Liver (tissue), 9 donors: Measurements from ENCODE around the gene CHID1. TPM values are rescaled to one million over a fixed set of nuclear protein-coding genes. Genes with fewer than 3 reads are reported as not detected.

Experiments
- DNase-seq: peaks from one replicate; pipeline ENCODE4 v3.0.0-alpha.2; 2017; ENCODE audit warnings: low spot score
- H3K27ac ChIP-seq, 2 donors: one replicate each; pipeline ENCODE4 v1.7.0; 2013; ENCODE audit warnings: inconsistent platforms in 2 of 2, low read length in 2 of 2, control low read depth in 1 of 2, low read depth in 1 of 2, mild to moderate bottlenecking in 1 of 2
- H3K27me3 ChIP-seq, 4 donors: one replicate each; pipeline versions ENCODE4 v1.6.1 to v1.7.0; 2013; ENCODE audit warnings: low read length in 3 of 4, inconsistent platforms in 1 of 4, mild to moderate bottlenecking in 1 of 4, moderate library complexity in 1 of 4; ENCODE audit not compliant: control insufficient read depth in 4 of 4, insufficient read depth in 4 of 4
- H3K36me3 ChIP-seq, 4 donors: one replicate each; pipeline versions ENCODE4 v1.6.1 to v1.7.0; 2013; ENCODE audit warnings: low read length in 3 of 4, mild to moderate bottlenecking in 3 of 4, low read depth in 1 of 4, moderate library complexity in 1 of 4; ENCODE audit not compliant: control insufficient read depth in 4 of 4, insufficient read depth in 3 of 4
- H3K4me1 ChIP-seq, 4 donors: one replicate each; pipeline versions ENCODE4 v1.6.1 to v1.7.0; 2013; ENCODE audit warnings: low read length in 3 of 4, mild to moderate bottlenecking in 3 of 4, moderate library complexity in 1 of 4; ENCODE audit not compliant: control insufficient read depth in 4 of 4, insufficient read depth in 4 of 4
- H3K4me3 ChIP-seq, 3 donors: one replicate each; pipeline versions ENCODE4 v1.6.1 to v1.7.0; 2013; ENCODE audit warnings: low read length in 3 of 3, control low read depth in 1 of 3, low read depth in 1 of 3, mild to moderate bottlenecking in 1 of 3
- H3K9ac ChIP-seq, 2 donors: one replicate each; pipeline ENCODE4 v1.7.0; 2013; ENCODE audit warnings: low read length in 2 of 2, mild to moderate bottlenecking in 2 of 2, moderate library complexity in 2 of 2, control low read depth in 1 of 2, low read depth in 1 of 2
- H3K9me3 ChIP-seq, 4 donors: one replicate each; pipeline versions ENCODE4 v1.6.1 to v1.7.0; 2013; ENCODE audit warnings: low read length in 3 of 4; ENCODE audit not compliant: control insufficient read depth in 4 of 4
- EGR1 ChIP-seq, 2 donors: IDR thresholded peaks; 2 replicates each; pipeline ENCODE4 v1.6.1; 2016 to 2018; ENCODE audit warnings: antibody characterized with exemption in 2 of 2, low read depth in 2 of 2
- FOXA1 ChIP-seq: IDR thresholded peaks from 2 replicates; pipeline ENCODE4 v1.6.1; 2016; ENCODE audit warnings: antibody characterized with exemption
- HNF4A ChIP-seq, 2 donors: conservative IDR thresholded peaks; 2 replicates each; pipeline ENCODE4 v1.6.1; 2016; ENCODE audit warnings: antibody characterized with exemption in 2 of 2, mild to moderate bottlenecking in 2 of 2
- HNF4G ChIP-seq: IDR thresholded peaks from 2 replicates; pipeline ENCODE4 v1.6.1; 2016; ENCODE audit warnings: antibody characterized with exemption
- NR2F2 ChIP-seq: IDR thresholded peaks from 2 replicates; pipeline ENCODE4 v1.6.1; 2016; ENCODE audit warnings: antibody characterized with exemption
- REST ChIP-seq: IDR thresholded peaks from 2 replicates; pipeline ENCODE4 v1.6.1; 2016; ENCODE audit warnings: antibody characterized with exemption, mild to moderate bottlenecking
- RXRA ChIP-seq, 2 donors: IDR thresholded peaks; 2 replicates each; pipeline ENCODE4 v1.6.1; 2017 to 2018; ENCODE audit warnings: antibody characterized with exemption in 2 of 2, mild to moderate bottlenecking in 1 of 2
- SP1 ChIP-seq: IDR thresholded peaks from 2 replicates; pipeline ENCODE4 v1.6.1; 2018; ENCODE audit warnings: antibody characterized with exemption, mild to moderate bottlenecking
- TAF1 ChIP-seq: conservative IDR thresholded peaks from 2 replicates; pipeline ENCODE4 v1.6.1; 2016; ENCODE audit warnings: antibody characterized with exemption, mild to moderate bottlenecking
- WGBS: extraction: QIAGEN DNeasy Blood & Tissue Kit; methylation state at CpG from one replicate; pipeline ENCODE4 v1.1.7; 2013; 5-methylcytosine and 5-hydroxymethylcytosine counted together
- polyA plus RNA-seq, 2 donors: library from polyadenylated mRNA; stranded (reverse) in 1 of 2; unstranded in 1 of 2; fragments of 200-250 nt in 1 of 2; fragments of >200 nt in 1 of 2; fragmentation: Nextera tagmentation in 1 of 2; extraction: Ambion mirVana in 1 of 2; gene quantifications; one replicate each; pipeline versions ENCODE4 v1.2.1 to v1.2.3, GENCODE V29; 2013 to 2015
- total RNA-seq, 2 donors: library from RNA; depleted of rRNA; stranded (reverse); fragments of >200 nt; gene quantifications; one replicate each; pipeline ENCODE4 v1.2.3, GENCODE V29; 2014
- TF ChIP-seq, protein P1 (sequence below): IDR thresholded peaks from 2 replicates; pipeline ENCODE4 v1.6.1; 2016; ENCODE audit warnings: antibody characterized with exemption
- donor health status: healthy.
- donor health status: healthy.
- donor health status: healthy.
- donor health status: healthy.
- donor health status: healthy.

The CHID1 gene
- total and polyA plus RNA-seq, 4 donors = 39.5 to 68.8 (median 59.1) TPM

GRCh38 chr11:832529-833113 is 78.0 kb downstream of the CHID1 start, which contains the start of gene CD151:
Gene CD151 (plus strand): TSS chr11:832952. CDS start chr11:836070, 3,118 bp downstream.
- Histone ChIP-seq H3K4me3 (peak within 1 kb of the TSS; percentile 28 to 85 (median 57)), H3K9me3 (no peaks in the 10 kb centered on the region), H3K36me3 (peaks cover 0 to 9% (median 7%) of the 10 kb centered on the region in 4 donors), H3K4me1 (peaks cover 44 to 79% (median 59%) of the 10 kb centered on the region in 4 donors), H3K27ac (peak within 1 kb of the TSS; percentile 90 to 99), H3K9ac (peak within 1 kb of the TSS; percentile 16 to 32), H3K27me3 (no peaks in the 10 kb centered on the region)
- WGBS = 3% methylated on average over 67 of the region's 67 CpGs
- peak; percentile 67 for DNase-seq
- no peak for TF ChIP-seq HNF4A (conservative IDR thresholded peaks at IDR 0.05)
- no peak for TF ChIP-seq RXRA (IDR thresholded peaks at IDR 0.05)
- TF ChIP-seq EGR1 (IDR thresholded peaks at IDR 0.05; ENCODE audit: low read depth in 2 of 2) = peak in 1 of 2 donors; percentile 51
- no peak for TF ChIP-seq NR2F2
- TF ChIP-seq SP1 = no peak
- TF ChIP-seq TAF1 = no peak

- peak overlapping the region in 1 of 2 donors; percentile 16 for H3K9ac ChIP-seq
- peaks cover 0 to 4% (median 2%) of the 10 kb centered on the region in 4 donors for H3K36me3 ChIP-seq
- no peaks in the 10 kb centered on the region for H3K27me3 ChIP-seq
- TF ChIP-seq FOXA1 (no peak), HNF4G (no peak), REST (no peak)
- TF ChIP-seq, protein P1, sequence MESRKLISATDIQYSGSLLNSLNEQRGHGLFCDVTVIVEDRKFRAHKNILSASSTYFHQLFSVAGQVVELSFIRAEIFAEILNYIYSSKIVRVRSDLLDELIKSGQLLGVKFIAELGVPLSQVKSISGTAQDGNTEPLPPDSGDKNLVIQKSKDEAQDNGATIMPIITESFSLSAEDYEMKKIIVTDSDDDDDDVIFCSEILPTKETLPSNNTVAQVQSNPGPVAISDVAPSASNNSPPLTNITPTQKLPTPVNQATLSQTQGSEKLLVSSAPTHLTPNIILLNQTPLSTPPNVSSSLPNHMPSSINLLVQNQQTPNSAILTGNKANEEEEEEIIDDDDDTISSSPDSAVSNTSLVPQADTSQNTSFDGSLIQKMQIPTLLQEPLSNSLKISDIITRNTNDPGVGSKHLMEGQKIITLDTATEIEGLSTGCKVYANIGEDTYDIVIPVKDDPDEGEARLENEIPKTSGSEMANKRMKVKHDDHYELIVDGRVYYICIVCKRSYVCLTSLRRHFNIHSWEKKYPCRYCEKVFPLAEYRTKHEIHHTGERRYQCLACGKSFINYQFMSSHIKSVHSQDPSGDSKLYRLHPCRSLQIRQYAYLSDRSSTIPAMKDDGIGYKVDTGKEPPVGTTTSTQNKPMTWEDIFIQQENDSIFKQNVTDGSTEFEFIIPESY = no peak
- peaks cover 39 to 81% (median 59%) of the 10 kb centered on the region in 4 donors for H3K4me1 ChIP-seq
- no peak for DNase-seq
- H3K4me3 ChIP-seq = peak overlapping the region in 1 of 3 donors; percentile 85
- WGBS = 80% methylated on average over 23 of the region's 23 CpGs
- H3K9me3 ChIP-seq = no peaks in the 10 kb centered on the region
- H3K27ac ChIP-seq = peak overlapping the region in 1 of 2 donors; percentile 46
Observed at GRCh38 chr11:831961-832528, 78.6 kb downstream of the CHID1 start.
